Astrocyte of the spinal cord (primary cell): Measurements from ENCODE around the gene ACTRT2.

ENCODE experiments used
- DNase-seq: peaks from one replicate; pipeline ENCODE4 v3.0.0; 2011; ENCODE audit warnings: low read depth, low spot score
- H3K4me3 ChIP-seq: 2 replicates; pipeline ENCODE4 v1.5.1; 2011; ENCODE audit warnings: low read depth, mild to moderate bottlenecking, low read length, moderate library complexity
- in situ Hi-C: cut with HindIII; loops from 2 replicates; pipeline ENCODE4 v1.10.0; 2017; ENCODE audit warnings: low sequenced_read_pairs
- TF ChIP-seq, protein P1 (sequence below): IDR thresholded peaks from 2 replicates; pipeline ENCODE4 v1.5.1; 2012; ENCODE audit warnings: low read depth, mild to moderate bottlenecking, low read length, inconsistent platforms

The ACTRT2 gene

GRCh38 chr1:3021233-3021671, at the start of gene ACTRT2:
Gene ACTRT2 (plus strand): TSS chr1:3021467. CDS start chr1:3021687, 220 bp downstream.
- TF ChIP-seq, protein P1, sequence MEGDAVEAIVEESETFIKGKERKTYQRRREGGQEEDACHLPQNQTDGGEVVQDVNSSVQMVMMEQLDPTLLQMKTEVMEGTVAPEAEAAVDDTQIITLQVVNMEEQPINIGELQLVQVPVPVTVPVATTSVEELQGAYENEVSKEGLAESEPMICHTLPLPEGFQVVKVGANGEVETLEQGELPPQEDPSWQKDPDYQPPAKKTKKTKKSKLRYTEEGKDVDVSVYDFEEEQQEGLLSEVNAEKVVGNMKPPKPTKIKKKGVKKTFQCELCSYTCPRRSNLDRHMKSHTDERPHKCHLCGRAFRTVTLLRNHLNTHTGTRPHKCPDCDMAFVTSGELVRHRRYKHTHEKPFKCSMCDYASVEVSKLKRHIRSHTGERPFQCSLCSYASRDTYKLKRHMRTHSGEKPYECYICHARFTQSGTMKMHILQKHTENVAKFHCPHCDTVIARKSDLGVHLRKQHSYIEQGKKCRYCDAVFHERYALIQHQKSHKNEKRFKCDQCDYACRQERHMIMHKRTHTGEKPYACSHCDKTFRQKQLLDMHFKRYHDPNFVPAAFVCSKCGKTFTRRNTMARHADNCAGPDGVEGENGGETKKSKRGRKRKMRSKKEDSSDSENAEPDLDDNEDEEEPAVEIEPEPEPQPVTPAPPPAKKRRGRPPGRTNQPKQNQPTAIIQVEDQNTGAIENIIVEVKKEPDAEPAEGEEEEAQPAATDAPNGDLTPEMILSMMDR: no peak
- no peak for DNase-seq
- no peak within 1 kb of the TSS for H3K4me3 ChIP-seq
- in situ Hi-C loops: no loop called here

- in situ Hi-C loops: no loop called here
- no peak overlapping the region for H3K4me3 ChIP-seq
- TF ChIP-seq, protein P1: no peak
- no peak for DNase-seq
These were observed 49.7 kb upstream of the ACTRT2 start for GRCh38 chr1:2971609-2972008.

DNA sequence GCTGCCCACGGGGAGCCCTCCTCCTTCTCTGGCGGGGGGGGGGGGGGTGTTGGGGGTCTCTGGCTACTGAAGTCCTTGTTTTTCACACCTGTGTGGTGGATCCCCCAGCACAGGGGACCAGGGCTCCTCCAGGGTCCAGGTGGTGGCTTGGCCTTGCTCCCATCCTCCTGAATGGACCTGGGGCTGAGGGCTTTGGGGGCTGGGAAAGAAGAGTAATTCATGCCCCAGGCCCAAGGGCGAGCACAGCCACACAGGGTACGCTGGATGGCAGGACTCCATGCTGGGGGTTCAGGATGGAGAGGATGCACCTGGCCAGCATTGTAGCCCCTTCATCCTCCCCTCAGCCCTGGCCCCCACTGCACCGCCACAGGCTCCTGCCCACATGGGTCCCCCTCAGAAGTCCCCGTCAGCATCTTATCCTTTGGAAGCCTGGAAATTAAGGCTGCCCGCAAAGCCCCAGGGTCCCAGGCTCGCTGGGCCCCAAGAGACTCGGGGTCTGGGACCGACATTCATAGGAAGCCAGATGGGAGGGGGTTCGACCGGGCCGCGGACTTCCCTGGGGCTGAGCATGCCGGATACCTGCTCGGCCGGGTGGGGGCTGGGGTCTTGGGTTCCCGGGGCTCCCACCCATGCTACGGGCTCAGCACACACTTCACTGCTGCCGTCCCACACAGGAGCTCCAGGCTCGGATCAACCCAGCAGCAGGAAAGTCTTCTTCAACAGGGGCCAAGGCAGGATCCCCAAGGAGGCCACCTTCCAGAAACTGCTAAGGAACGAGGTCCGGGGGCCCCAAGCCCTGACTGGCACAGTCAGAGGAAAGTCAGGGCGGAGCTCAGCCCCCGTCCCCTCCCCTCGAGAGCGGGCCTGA, 49.0 kb upstream of the ACTRT2 start:
- H3K4me3 ChIP-seq: no peak overlapping the region
- in situ Hi-C loops: no loop called here
- no peak for DNase-seq
- TF ChIP-seq, protein P1: no peak

DNA sequence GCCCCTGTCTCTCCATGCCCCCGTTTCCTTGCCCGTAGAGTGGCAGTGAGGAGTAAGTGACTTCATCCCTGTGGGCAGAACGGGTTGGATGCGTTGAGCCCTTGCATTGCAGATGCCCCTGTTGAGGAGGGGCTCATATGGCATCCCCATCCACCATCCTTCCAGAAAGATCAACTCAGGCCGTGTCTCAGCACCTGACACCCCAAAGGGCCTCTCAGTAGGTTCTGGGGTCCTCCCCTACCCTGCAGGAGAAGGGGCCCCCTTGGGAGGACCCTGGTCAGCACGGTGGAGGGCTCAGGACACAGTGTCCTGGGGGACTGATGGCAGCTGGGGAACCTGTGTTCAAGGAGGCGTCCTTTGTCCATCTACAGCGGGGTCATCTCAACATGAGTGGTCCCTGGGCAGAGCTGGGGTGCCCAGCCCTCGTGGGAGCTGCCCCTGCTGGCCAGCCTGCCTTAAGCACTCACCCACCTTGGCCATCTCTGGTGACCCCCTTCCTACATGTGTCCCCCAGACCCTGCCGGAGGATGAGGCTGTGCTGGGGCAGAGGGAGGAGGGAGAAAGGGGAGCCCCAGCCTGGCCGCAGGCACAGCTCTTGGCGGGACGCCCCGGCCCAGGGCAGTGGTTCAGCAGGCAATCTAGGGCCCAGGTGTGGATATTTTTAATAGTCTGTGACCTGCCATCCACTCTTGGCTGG, 48.2 kb upstream of the ACTRT2 start:
- no peak overlapping the region for H3K4me3 ChIP-seq
- in situ Hi-C loops: no loop called here
- TF ChIP-seq, protein P1: no peak
- DNase-seq: no peak

GRCh38 chr1:2973601-2974593, 47.4 kb upstream of the ACTRT2 start:
- DNase-seq: no peak

More at GRCh38 chr1:2973601-2974593, 47.4 kb upstream of the ACTRT2 start:
- H3K4me3 ChIP-seq: no peak overlapping the region
- TF ChIP-seq, protein P1: no peak
- in situ Hi-C loops: no loop called here
